NCI-H460 (cell line): ENCODE data around the gene GRSF1. TPM values are rescaled to one million over a fixed set of nuclear protein-coding genes. Genes with fewer than 3 reads are reported as not detected.

Source experiments
- DNase-seq: peaks from one replicate; pipeline ENCODE4 v3.0.0-alpha.2; 2016; ENCODE audit warnings: low read depth; ENCODE audit errors: extremely low read depth
- small RNA-seq, 2 experiments: library from RNA; depleted of rRNA; stranded (forward); fragments of <200 nt; gene quantifications; one replicate each; pipeline ENCODE3, GENCODE V24; 2014
- total RNA-seq: library from RNA; depleted of rRNA; stranded (reverse); fragments of >200 nt; shearing (Covaris generic); gene quantifications from 2 replicates; pipeline ENCODE4 v1.2.3, GENCODE V29; 2014; rRNA removed

The GRSF1 gene
- total RNA-seq, 1 experiment from 2014 or later, result 90.0 TPM

GRCh38 chr4:70768301-70768948 lies 71.3 kb downstream of the GRSF1 start:
- no peak for DNase-seq

Small RNA genes lying within 50 kb of the gene (small RNA-seq; reads per million reads assigned to genes)
- gene RF00026 (0 reads per million in 2 experiments), gene RNU6-891P (0 reads per million in 2 experiments)

Other genes with a start within 250 kb of the GRSF1 start
- gene AMBN, start 247.6 kb downstream of the GRSF1 start, total RNA-seq, result not detected in 2 replicates
- gene ENAM, start 211.1 kb downstream of the GRSF1 start, total RNA-seq, result not detected in 2 replicates
- gene JCHAIN, start 173.4 kb downstream of the GRSF1 start, total RNA-seq, result not detected in 2 replicates
- 13.3 and 14.8 TPM in 2 replicates for gene UTP3, start 151.4 kb downstream of the GRSF1 start, total RNA-seq
- 15.9 and 23.5 TPM in 2 replicates for gene RUFY3, start 117.9 kb downstream of the GRSF1 start, total RNA-seq
- 7.0 and 9.2 TPM in 2 replicates for gene MOB1B, start 62.5 kb upstream of the GRSF1 start, total RNA-seq
- gene DCK, start 153.8 kb upstream of the GRSF1 start, total RNA-seq, result 27.8 and 34.4 TPM in 2 replicates